D341Med (cell line): ENCODE results near the gene RPA1.
"Not testable (repeated sequence)": the region's sequence is repeated elsewhere in the genome, so short reads cannot be mapped to it uniquely, and the experiment has no call there.

Experiments used
- DNase-seq: peaks from one replicate; pipeline ENCODE4 v3.0.0; 2012; ENCODE audit warnings: low spot score

The RPA1 gene

GRCh38 chr17:1820528-1821252, 9.1 kb upstream of the RPA1 start:
- no peak for DNase-seq

- DNase-seq = no peak
Observed at GRCh38 chr17:1829216-1829591, 601 bp upstream of the RPA1 start.

GRCh38 chr17:1830288-1830687, 483 bp downstream of the RPA1 start:
- DNase-seq = no peak

DNA sequence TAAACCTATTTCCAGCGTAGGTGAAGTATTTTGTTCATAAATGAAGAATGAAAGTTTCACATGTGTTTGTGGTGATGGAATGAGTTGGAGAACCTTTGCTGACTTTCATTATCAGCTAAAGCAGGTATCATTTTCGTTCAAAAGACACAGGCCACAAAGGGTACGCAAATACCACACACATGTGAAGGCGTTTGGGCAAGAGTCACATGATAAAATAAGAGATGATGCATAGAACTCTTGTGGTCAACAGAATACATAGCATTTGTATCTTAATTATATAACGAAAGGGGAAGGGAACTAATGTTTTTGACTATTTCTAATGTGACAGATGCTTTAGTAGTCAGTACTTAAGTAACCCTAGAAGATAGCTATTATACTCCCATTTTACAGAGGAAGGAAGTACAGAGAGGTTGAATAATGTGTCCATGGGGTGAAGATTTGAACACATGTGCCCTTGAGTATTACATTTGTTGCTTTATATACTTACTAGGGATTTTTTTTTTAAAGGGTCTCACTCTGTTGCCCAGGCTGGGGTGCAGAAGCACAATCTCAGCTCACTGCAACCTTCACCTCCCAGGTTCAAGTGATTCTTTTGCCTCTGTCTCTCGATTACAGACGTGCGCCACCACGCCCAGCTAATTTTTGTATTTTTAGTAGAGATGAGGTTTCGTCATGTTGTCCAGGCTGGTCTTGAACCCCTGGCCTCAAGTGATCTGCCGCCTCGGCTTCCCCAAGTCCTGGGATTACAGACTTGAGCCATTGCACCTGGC, 4.8 kb downstream of the RPA1 start:
- DNase-seq = no peak

DNA sequence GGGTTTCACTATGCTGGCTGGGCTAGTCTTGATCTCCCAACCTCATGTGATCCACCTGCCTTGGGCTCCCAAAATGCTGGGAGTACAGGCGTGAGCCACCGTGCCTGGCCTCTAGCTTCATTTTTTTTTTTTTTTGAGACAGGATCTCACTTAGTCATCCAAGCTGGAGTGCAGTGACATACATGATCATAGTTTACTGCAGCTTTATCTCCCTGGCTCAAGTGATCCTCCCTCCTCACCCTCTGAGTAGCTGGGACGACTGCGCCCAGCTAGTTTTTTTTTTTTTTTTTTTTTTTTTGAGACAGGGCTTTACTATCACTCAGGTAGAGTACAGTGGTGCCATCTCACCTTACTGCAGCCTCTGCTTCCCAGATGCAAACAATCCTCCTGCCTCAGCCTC, 9.7 kb downstream of the RPA1 start:
- no peak for DNase-seq

DNA sequence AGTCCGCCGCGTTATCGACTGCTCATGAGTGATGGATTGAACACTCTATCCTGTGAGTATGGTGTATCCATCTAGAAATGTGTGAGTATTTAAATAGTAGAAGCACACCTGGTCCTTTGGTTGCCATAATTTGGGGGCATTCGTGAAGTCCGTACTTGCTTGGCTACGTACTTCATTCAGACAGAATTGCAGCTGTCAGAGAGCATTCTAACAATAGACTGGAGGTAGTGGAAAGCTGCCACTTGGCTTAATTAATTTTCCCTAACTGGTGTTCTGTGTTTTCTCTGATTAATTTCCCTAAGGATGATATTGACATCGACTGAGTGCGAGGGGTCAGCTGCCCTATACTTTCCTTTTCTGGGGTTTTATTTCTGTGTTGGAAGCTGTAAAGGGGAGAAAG, 14.1 kb downstream of the RPA1 start:
- DNase-seq = no peak

DNA sequence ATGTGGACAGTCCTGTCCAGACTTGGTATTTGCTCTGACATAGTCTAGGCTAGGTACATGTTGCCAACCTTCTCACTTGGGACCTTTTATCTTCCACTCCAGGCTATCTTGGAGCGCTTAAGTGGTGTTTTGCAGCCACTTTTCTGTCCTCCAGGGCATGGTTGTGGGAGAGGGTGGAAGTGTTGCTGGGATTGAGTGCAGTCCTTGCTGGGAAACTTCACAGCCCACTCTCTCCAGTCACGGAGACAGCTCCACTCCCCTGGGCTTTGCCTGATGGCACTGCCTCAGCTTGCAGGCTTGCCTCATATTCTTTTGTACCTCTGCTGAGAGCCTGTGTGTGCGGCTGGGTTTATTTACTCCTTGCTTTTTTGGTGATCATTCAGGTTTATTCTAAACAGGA, 17.4 kb downstream of the RPA1 start:
- no peak for DNase-seq

GRCh38 chr17:1852327-1852726, 22.5 kb downstream of the RPA1 start:
- no peak for DNase-seq

- DNase-seq = no peak
Observed at GRCh38 chr17:1853698-1854097, 23.9 kb downstream of the RPA1 start.

DNA sequence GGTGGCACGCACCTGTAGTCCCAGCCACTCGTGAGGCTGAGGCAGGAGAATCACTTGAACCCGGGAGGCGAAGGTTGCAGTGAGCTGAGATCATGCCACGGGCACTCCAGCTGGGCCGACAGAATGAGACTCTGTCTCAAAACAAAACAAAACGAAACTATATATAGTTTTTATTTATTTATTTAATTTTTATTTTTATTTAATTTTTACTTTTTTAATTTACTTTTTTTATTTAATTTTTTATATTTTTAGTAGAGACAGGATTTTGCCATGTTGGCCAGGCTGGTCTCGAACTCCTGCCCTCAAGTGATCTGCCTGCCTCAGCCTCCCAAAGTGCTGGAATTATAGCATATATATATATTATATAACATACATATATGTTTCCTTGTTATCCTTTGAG, 26.7 kb downstream of the RPA1 start:
- DNase-seq = not testable (repeated sequence)

GRCh38 chr17:1860978-1861377, 31.2 kb downstream of the RPA1 start:
- no peak for DNase-seq

DNA sequence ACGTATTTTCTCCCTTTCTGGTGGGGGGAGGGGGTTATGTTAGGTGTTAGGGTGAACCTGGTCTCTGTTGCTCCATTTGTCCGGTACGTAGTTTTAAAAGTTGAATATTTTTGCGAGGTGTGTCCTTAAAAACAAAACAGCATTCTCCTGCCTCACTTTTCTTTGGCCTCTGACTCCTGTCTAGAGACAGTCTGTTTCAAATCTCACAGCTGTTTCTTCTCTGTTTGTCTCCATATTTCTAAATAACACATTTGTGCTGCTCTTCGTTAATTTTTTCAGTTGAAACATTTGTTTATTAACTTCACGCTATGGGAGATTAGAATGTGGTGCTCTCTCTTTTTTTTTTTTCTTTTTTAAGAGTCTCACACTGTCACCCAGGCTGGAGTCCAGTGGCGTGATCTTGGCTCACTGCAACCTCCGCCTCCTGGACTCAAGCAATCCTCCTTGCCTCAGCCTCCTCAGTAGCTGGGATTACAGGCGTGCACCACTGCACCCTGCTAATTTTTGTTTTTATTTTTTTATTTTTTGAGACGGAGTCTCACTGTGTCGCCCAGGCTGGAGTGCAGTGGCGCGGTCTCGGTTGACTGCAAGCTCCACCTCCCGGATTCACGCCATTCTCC, 31.7 kb downstream of the RPA1 start:
- DNase-seq = no peak

- DNase-seq = peak; percentile 57
Observed at GRCh38 chr17:1865252-1866037, 35.6 kb downstream of the RPA1 start.

DNA sequence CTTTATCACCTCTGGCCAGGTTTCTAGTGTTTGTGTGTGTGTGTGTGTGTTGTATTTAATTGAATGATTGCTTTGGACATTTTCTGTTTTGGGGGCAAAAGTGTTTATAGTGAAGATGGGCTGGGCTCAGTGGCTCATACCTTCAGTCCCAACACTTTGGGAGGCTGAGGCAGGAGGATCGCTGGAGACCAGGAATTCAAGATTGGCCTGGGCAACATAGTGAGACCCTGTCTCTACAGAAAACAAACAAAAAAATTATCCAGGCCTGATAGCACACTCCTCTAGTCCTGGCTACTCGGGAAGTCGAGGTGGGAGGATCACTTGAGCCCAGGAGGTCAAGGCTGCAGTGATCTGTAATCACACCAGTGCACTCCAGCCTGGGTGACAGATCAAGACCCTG, 37.5 kb downstream of the RPA1 start:
- DNase-seq = no peak

- DNase-seq = no peak
Observed at GRCh38 chr17:1868090-1868489, 38.3 kb downstream of the RPA1 start.

- DNase-seq = no peak
Observed at GRCh38 chr17:1870592-1870991, 40.8 kb downstream of the RPA1 start.

DNA sequence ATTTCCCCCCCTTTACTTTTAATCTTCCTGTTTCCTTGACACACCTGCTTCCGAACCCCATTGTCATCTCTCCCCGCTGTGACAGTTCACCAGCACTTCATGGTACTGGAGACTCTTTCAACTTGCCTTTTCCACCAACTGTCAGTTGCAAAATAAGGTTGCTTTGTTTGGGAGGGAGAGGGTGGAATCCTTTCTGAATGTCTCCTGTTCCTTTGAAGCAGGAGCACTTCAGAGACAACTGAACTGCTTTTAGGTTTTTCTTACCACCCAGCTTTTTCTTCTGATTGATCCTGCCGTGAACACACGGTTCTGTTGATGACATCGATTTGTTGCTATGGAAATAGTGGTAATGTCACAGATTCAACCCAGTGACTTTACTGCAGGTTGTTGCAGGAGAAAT, 42.0 kb downstream of the RPA1 start:
- DNase-seq = no peak

DNA sequence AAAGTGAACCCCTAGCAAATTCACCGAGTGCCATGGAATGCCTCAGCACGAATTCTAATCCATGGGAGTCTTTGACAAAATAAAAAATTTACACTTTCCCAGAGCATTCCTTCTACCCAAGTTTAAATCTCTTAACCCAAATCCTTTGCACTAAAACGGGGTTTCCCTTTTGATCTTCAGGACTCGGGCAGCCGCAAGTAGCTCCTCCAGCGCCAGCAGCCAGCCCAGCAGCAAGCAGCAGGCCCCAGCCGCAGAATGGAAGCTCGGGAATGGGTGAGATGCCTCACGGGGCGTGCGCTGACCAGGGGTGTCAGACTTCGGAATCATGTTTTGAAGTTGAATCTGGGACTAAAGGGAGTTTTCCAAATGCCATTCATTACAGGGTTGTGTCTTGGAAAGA, 42.4 kb downstream of the RPA1 start:
- DNase-seq = no peak

DNA sequence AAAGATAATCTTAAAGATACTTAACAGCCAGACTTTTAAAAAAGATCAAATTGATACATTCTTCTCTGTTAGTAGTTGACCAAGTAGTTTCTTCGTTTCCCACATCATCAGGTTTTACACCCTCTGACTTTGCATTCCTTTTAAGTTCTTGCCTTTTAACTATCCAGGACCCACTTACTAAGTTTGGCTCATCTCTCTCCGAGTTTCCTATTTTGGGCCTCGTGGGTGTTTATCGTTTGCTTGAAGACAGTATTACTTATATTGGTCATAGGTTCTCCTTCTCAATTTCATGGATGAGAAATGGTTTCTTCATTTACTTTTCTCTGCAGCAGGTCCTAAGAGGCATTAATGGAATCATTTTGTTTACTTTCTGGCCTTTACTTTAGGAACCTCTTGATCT, 43.2 kb downstream of the RPA1 start:
- DNase-seq = no peak

- DNase-seq = no peak
Observed at GRCh38 chr17:1873418-1873817, 43.6 kb downstream of the RPA1 start.

DNA sequence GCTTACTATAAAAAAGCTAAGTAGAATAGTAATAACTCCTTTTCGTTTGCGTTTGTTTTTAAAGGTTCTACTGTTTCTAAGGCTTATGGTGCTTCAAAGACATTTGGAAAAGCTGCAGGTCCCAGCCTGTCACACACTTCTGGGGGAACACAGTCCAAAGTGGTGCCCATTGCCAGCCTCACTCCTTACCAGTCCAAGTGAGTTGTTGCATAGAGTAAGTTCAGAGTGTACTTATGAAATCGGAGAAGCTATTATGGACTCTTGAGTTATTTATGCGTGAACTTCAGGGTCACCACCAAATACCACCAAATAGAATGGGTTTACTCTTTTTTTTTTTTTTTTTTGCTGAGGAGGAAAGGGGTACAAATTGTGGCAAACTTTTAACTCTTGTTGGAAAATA, 45.8 kb downstream of the RPA1 start:
- DNase-seq = no peak

- no peak for DNase-seq
Observed at GRCh38 chr17:1878419-1879121, 48.8 kb downstream of the RPA1 start.
